HG03066 (cell line): ENCODE measurements around the gene SLC25A3.
"Not testable (repeated sequence)": the region's sequence is repeated elsewhere in the genome, so short reads cannot be mapped to it uniquely, and the experiment has no call there.

Experiments
- ATAC-seq: cut with Tn5 transposase; IDR thresholded peaks from one replicate; pipeline ENCODE4 v1.9.1; 2021; ENCODE audit warnings: low read depth; ENCODE audit not compliant: unreplicated experiment

Gene SLC25A3

DNA sequence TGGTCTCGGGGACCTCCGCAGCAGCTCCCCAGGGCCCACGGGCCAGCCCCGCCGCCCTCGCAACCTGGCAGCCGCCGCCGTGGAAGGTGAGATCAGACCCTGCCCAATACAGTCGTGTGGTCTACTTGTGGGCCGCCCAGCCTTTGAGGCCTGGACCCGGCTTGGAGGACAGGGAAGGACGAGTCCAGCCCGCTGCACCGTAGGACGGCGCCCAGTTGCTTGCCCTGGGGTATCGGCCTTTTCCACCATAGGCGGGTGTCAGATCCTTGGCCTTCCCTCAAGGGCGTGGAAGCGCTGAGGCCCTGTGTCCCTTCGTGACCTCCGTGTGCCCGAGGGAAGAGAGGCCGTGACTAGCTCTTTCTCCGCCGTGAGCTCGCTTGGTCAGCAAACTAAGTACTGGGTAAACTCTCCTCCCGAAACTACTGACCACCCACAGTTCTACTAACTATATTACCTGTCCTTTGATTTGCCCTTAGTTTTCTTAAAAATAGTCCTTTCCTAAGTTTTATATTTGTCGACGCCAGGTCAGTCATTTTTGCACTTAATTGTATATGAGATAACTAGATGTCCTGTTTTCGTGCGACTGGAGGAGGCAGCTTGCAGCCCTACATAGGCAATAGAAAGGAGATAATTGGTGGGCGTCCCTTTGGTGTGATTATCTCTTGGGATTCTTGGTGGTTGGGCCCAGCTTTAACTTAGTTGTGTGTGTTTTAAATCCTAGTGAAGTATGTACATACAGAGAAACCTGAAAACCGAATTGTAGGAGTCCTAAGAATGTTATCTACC lies 757 bp downstream of the SLC25A3 start:
- peak; percentile 9 for ATAC-seq

DNA sequence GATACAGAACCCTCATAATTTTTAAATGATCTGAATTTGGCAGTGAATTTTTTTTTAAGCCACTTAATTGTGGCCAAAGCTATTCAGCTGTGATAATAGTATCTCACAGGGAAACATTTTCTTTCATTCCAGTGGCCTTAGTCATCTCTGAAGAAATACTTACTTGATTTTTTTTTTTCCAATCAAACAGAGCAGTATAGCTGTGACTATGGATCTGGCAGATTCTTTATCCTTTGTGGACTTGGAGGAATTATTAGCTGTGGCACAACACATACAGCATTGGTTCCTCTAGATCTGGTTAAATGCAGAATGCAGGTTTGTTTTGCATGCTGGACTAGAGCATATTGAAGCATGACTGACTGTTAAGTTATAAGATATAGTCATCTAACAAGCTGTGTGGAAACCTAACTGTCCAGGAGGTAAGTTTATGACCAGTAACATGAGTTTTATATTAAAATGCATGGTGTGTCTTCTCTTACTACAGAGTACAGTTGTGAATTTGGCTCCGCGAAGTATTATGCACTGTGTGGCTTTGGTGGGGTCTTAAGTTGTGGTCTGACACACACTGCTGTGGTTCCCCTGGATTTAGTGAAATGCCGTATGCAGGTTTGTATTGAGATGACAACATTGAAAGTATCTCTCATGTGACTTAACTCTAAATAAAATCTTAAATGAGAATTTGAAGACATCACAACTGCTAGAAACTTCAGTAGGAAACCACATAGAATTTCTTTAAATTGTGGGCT lies 1.9 kb downstream of the SLC25A3 start:
- ATAC-seq: no peak

DNA sequence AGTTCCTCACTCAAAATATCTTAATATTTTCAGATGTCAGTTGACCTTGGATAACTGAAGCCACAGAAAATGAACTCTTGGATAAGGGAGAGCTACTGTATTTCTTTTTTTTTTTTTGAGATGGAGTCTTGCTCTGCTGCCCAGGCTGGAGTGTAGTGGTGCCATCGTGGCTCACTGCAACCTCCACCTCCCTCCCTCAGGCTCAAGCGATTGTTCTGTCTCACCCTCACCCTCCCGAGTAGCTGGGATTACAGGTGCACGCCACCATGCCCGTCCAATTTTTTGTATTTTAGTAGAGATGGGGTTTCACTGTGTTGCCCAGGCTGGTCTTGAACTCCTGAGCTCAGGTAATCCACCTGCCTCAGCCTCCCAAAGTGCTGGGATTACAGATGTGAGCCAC lies 3.8 kb downstream of the SLC25A3 start:
- not testable (repeated sequence) for ATAC-seq

DNA sequence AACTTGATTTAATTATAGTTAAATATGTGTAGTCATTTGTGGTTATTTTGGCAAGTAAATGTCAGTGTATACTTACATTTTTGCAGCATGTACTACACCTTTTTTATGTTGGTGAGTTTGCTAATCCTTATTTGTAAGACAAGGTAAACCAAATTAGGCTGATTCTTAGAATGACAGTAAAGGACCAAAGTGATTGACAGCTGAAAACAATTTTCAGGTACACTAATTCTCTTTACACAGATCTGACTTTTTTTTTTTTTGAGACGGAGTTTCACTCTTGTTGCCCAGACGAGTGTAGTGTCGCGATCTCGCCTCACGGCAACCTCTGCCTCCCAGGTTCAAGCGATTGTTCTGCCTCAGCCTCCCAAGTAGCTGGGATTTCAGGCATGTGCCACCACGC lies 8.4 kb downstream of the SLC25A3 start:
- ATAC-seq: no peak

DNA sequence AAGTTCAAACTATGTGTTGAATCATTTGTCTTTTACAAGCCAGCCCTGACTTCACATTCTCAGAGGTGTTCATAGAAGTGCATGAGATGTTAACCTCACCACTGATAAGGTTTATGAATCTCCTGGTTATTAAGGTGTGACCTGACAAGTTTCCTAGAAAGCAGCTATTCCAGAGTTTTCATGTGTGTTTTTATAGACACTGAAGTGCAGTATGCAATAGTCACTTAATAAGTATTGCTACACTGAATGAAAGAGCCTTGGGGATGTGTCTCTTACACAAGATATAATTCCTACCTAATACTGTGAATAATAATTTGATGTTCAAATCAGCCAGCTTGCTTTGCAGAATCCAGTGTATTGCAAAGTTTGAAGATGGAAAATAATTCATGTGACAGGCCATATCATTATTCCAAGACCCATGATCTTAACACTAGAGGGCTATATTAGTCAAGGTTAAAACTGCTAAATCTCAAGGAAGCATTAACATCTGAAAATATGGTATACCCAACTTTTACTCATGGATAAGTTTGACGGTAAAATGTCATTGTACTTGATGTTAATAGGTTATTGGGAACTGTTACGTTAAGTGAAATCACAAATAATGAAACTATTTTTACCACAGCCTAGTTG lies 13.0 kb downstream of the SLC25A3 start:
- ATAC-seq: no peak

DNA sequence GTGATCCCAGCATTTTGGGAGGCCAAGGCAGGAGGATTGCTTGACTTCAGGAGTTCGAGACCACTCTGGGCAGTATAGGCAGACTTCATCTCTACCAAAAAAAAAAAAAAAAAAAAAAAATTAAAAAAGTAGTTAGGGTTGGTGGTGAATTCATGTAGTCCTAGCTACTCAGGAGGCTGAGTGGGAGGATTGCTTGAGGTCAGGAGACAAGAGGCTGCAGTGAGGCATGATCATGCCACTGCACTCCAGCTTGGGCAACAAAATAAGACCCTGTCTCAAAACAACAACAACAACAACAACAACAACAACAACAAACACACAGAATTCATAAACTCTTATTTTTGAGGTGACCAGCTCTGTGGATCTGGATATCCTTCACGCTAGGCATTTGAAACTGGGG lies 17.1 kb downstream of the SLC25A3 start:
- no peak for ATAC-seq

DNA sequence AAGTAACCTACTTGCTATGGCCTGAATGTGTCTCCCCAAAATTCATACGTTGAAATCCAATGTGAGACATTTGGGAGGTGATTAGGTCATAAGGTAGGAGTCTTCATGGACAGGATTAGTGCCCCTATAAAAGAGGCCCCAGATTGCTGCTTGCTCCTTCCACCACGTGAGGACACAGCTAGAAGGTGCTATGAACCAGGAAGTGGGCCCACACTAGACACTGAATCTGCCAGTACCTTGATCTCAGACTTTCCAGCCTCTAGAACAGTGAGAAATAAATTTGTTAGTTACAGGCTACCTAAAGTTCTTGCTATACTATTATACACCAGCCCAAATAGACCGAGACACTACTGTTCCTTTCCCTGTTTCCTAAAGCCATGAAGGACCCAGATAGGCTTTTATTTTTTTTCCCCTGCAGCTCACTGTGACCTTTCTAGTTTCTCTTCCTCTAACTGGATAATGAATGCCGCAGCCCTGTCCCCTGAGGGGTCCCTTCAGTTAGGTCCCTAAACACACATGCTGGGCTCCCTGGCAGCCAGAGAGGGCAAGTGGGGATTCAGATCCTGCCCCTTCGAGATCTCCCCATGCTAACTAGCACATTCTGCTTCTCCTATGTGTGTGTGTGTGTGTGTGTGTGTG lies 19.3 kb downstream of the SLC25A3 start:
- peak; percentile 83 for ATAC-seq

DNA sequence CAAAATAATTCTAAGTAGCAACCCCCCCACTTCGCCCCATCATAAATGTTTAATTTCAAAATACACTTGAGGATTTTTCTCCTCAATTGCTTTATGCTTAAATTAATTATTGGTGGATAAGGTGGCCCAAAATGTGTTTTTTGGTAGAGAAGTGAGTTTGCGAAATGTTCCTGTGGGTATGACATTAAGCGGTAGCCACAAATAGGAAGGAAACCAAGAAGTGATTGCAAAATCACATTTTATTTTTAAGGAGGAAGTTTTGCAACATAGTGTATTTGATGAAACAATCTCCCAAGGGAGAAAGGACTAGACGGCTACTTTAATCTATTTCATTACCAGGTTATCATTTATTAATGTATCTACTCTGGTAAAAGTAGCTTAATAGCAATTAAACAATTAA lies 25.5 kb downstream of the SLC25A3 start:
- no peak for ATAC-seq

DNA sequence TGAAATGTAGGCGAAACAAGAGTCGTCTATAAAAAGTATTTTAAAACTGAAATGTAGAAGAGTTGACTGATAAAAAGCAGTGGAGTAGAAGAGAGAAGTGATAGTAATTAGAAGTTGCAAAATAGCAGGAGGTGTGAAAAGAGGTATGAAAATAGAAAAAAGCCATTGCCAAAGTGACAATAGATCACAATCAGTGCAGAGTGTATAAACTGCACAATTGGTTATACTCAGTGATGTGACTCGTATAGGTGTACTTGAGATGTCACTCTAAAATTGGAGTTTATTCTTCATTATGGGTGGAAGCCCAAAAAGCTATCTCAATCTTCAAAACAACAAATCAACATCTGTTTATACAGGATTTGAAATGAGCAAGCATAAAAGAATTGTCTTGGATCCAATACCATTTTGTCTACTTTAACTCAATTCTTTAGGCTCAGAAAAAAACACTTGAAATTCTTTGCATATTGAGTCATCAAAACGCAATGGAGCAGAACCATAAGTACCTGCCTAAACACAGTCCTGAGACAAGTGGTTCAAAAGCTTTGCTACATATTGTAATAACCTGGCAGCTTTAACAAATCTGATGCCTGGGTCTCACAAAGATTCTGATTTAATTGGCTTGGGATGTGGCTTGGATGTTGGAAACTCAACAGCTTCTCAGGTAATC lies 42.3 kb downstream of the SLC25A3 start:
- peak; percentile 83 for ATAC-seq

DNA sequence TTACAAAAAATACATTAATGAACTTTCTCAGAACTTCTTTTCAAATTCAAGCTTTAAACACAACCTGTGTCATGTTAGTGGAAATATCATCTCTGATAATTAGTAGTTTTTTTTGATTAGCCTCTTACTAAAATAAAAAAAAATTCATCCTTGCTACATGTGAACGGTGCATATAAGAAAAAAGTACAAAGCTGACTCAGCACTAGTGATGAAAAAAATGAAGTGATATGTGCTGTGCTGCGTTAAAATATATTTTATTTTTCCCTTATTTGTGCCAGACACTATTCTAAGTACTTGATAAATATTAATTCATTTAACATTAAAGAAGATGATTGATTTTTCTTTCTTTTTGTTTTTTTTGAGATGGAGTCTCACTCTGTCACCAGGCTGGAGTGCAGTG lies 43.6 kb downstream of the SLC25A3 start:
- no peak for ATAC-seq

DNA sequence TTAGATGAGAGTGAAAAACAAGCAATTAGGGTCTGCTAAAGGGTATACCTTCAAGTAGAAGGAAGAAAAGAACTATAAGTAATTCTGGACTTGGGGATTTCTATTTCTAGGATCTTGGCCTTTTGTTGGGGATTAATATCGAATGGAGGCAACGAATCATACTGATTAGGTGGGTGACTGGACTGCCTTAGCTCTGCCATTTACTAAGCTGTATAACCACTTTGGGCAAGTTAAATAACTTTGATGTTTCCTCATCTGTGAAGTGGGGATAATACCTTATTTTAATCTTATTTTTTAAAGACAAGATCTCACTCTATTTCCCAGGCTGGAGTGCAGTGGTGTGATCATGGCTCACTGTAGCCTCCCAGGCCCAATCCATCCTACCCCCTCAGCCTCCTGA lies 44.5 kb downstream of the SLC25A3 start:
- no peak for ATAC-seq

DNA sequence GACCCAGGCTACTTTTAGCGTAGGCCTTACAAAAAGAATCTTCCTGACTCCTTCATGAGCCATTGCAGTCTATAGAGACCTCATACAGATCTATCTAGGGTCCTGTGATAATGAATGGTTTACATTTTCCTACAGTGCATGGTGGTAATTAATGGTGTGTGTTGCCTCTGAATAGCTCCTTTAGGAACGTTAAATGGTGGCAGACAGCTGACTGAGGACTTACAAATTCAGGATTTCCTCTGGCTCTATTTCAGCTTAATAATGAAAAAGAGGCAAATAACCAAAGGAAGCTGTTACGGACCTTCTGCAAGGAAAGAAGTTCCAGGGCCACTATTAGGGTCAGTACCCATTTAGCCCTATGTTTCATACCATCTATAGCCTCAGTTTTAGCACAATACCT lies 46.0 kb downstream of the SLC25A3 start:
- ATAC-seq: no peak

DNA sequence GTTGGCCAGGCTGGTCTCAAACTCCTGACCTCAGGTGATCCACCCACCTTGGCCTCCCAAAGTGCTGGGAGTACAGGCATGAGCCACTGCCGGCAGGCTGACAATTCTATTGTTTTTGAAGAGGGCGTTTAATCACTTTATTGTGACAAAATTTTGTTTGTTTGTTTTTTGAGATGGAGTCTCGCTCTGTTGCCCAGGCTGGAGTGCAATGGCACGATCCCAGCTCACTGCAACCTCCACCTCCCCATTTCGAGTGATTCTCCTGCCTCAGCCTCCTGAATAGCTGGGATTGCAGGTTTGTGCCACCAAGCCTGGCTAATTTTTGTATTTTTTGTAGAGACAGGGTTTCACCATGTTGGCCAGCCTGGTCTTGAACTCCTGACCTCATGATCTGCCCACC lies 49.3 kb downstream of the SLC25A3 start:
- ATAC-seq: not testable (repeated sequence)

DNA sequence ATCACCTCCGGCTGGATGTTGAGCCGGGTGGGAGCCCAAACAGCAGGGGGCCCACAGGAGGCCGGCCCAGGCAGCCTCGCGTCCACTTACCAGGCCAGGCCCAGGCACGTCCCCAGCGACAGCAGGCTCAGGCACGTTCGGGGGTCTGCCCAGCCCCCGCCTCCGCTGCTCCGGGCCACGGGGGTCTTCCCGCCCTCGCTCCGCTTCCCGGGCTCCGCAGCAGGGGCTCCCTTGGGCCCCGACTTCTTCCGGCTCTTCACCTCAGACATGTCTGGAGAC lies 50.9 kb downstream of the SLC25A3 start:
- peak; percentile 15 for ATAC-seq

DNA sequence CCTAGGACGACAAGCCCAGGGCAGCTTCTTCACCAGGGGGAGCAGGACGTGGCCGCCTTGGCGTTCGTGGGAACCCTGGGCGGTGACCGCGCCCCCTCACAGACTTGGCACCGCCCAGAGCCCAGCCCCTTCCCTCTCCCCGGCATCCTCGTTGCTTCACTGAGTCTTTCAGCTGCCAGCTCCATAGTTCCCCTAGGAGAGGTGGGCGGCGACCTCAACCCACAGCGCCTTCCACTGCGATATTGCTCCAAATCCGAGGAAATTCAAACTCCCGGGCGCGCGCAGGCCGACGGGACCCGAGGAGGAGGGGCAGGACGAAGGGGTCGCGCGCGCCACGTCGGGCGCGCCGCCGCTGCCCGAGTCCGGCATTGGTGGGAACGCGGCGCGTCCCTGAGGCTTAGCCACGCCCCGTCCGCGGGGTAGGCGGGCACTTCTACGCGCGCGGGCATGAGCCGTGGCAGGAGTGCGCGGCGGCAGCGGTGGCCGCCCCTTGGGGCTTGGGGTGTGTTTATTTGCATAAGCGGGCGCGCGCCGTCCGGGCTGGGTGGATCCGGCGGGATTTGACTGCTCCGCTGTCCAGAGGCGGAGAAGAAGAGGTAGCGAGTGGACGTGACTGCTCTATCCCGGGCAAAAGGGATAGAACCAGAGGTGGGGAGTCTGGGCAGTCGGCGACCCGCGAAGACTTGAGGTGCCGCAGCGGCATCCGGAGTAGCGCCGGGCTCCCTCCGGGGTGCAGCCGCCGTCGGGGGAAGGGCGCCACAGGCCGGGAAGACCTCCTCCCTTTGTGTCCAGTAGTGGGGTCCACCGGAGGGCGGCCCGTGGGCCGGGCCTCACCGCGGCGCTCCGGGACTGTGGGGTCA lies 51.5 kb downstream of the SLC25A3 start, which contains the start of the genes APAF1 and IKBIP:
APAF1 (plus strand) TSS at position 579 of the 860 bp plus-strand sequence. CDS start 3,070 bp downstream, outside the sequence.
IKBIP (minus strand) TSS at position 77 of the 860 bp plus-strand sequence. CDS start 87 bp downstream, outside the sequence.
- peak; percentile 84 for ATAC-seq

DNA sequence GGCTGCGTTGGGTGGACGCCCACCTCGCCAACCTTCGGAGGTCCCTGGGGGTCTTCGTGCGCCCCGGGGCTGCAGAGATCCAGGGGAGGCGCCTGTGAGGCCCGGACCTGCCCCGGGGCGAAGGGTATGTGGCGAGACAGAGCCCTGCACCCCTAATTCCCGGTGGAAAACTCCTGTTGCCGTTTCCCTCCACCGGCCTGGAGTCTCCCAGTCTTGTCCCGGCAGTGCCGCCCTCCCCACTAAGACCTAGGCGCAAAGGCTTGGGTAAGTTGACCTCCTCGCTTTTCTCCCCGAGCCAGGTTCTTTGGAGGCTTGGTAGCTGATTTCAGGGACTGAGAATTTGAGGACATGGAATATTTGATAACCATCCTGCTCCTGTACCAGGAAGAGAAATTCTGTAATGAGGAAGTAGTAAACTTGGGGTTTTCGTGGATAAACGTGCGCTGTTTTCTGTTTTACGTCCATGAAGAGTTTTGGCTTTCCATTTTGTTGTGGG lies 52.1 kb downstream of the SLC25A3 start:
- peak; percentile 0 for ATAC-seq

DNA sequence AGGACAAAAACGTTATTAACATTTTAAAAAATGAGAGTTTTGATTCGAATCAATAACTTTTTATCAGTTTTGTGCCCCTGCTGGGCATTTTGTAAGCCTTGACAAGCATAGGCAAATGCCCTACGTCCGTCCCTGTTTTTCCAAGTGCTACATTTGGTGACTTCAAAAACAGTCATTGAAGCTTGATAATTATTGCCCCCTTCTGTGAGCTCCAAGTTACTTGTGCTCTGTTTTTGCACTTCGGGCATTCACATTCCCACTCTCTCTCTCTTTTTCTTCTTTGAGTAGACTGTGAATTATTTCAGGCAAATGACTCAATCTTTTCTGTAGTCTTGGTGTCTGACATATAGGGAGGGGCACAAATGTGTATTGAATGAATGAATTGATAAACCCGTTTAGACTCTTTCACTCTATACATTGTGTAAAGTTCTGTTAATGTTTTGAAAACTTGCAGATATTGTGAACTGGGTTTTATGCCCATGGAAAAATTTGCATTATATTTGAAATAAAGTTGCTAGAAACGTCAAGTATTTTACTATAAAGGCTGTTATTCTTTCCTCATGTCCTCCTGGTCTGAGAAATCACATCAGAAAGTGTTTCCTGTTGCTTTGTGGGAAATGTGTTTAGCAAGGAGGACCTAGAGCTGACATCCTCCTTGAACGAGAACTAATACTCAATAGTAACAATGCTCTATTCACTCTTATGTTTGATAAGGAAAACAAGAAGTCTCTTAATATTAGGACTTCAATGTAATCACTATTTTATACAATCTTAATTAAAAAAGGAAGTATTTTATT lies 53.0 kb downstream of the SLC25A3 start:
- ATAC-seq: no peak

DNA sequence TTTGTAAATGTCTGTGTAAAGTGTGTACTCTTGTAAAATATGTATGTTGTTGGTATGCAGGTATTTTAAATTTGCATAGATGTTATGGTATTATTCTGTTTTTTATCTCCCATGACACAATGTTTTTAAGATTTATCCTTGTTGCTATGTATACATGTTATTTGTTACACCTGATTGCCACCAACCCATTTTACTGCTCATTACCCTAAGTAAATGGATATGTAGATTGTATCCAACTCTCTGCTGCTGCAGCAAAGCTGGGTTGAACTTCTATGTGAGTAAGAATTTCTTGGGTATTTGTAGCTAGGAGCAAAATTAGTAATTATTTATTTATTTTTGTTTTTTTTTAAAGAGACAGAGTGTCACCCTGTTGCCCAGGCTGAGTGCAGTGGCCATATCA lies 57.8 kb downstream of the SLC25A3 start:
- no peak for ATAC-seq
